SU-DHL-6 (cell line): ENCODE data around the gene SUPT7L.
"Not testable (repeated sequence)": the region's sequence is repeated elsewhere in the genome, so short reads cannot be mapped to it uniquely, and the experiment has no call there.

Source experiments
- H2AFZ ChIP-seq: fragments of 200-600 bp; sonication (generic); 2 replicates; pipeline ENCODE4 v1.6.1; 2014; ENCODE audit warnings: low read depth, mild to moderate bottlenecking, moderate library complexity, mixed read lengths, antibody characterized with exemption, low read length; ENCODE audit not compliant: severe bottlenecking
- H3F3A ChIP-seq: fragments of 200-600 bp; shearing (Covaris generic); 2 replicates; pipeline ENCODE4 v1.6.0; 2016; ENCODE audit warnings: antibody characterized with exemption, mild to moderate bottlenecking; ENCODE audit not compliant: insufficient read depth
- H3K27ac ChIP-seq: fragments of 200-600 bp; sonication (generic); 2 replicates; pipeline ENCODE4 v1.5.1; 2016; ENCODE audit warnings: low read depth, mild to moderate bottlenecking, low read length, moderate library complexity, mixed read lengths
- H3K27me3 ChIP-seq: fragments of 200-600 bp; sonication (generic), shearing (Covaris generic); 2 replicates; pipeline ENCODE4 v1.6.0; 2014; ENCODE audit warnings: mild to moderate bottlenecking, low read length
- H3K36me3 ChIP-seq: fragments of 200-600 bp; sonication (generic); 2 replicates; pipeline ENCODE4 v1.6.1; 2014; ENCODE audit warnings: mild to moderate bottlenecking, low read length, mixed read lengths
- H3K4me2 ChIP-seq: fragments of 300-600, 200-600 bp; shearing (Covaris generic), sonication (generic); 2 replicates; pipeline ENCODE4 v1.6.0; 2014; ENCODE audit warnings: low read length, low read depth, mild to moderate bottlenecking; ENCODE audit not compliant: poor library complexity, severe bottlenecking
- H3K4me3 ChIP-seq: fragments of 200-600 bp; sonication (generic); 2 replicates; pipeline ENCODE4 v1.5.1; 2014; ENCODE audit warnings: antibody characterized with exemption, low read length, mild to moderate bottlenecking, mixed read lengths; ENCODE audit not compliant: insufficient read depth, poor library complexity, severe bottlenecking
- H3K79me2 ChIP-seq: fragments of 200-600 bp; sonication (generic); 2 replicates; pipeline ENCODE4 v1.6.1; 2014; ENCODE audit warnings: mild to moderate bottlenecking, low read length, moderate library complexity; ENCODE audit not compliant: insufficient read depth
- H3K9ac ChIP-seq: fragments of 200-600 bp; sonication (generic); 2 replicates; pipeline ENCODE4 v1.7.0; 2014; ENCODE audit warnings: mild to moderate bottlenecking, low read length
- H3K9me2 ChIP-seq: fragments of 200-600 bp; sonication (generic); replicated peaks from 2 replicates; pipeline ENCODE4 v1.6.1; 2014; ENCODE audit warnings: low read length; ENCODE audit not compliant: insufficient read depth
- H3K9me3 ChIP-seq: fragments of 200-600 bp; sonication (generic); 2 replicates; pipeline ENCODE4 v1.6.1; 2014; ENCODE audit warnings: low read length, mixed read lengths; ENCODE audit not compliant: insufficient read depth
- H4K20me1 ChIP-seq: fragments of 200-600 bp; sonication (generic); 2 replicates; pipeline ENCODE4 v1.6.1; 2014; ENCODE audit warnings: low read depth, mild to moderate bottlenecking, antibody characterized with exemption, low read length, moderate library complexity, mixed read lengths
- EZH2phosphoT487 ChIP-seq: fragments of 200-600 bp; sonication (generic), shearing (Covaris generic); conservative IDR thresholded peaks from 2 replicates; pipeline ENCODE4 v1.6.1; 2018; ENCODE audit warnings: mild to moderate bottlenecking, antibody characterized with exemption, low read length, moderate library complexity, mixed read lengths
- TF ChIP-seq, protein P1 (sequence below): fragments of 200-600 bp; sonication (generic); IDR thresholded peaks from one replicate; pipeline ENCODE4 v1.5.1; 2017; ENCODE audit warnings: antibody characterized with exemption, mild to moderate bottlenecking, low read length, moderate library complexity; ENCODE audit not compliant: insufficient read depth, poor library complexity, severe bottlenecking

SUPT7L gene

GRCh38 chr2:27627963-27628766, 35.2 kb downstream of the SUPT7L start:
- H3K79me2 ChIP-seq: peaks cover 8% of the 10 kb centered on the region
- no peak overlapping the region for H3K27ac ChIP-seq
- no peaks in the 10 kb centered on the region for H3K27me3 ChIP-seq
- H4K20me1 ChIP-seq: no peaks in the 10 kb centered on the region
- peak overlapping the region; percentile 92 for H3K4me2 ChIP-seq
- H3K9ac ChIP-seq: peak overlapping the region; percentile 84
- H3K9me2 ChIP-seq: no peaks in the 10 kb centered on the region
- no peaks in the 10 kb centered on the region for H3K9me3 ChIP-seq
- H2AFZ ChIP-seq: peak overlapping the region; percentile 97
- peaks cover 6% of the 10 kb centered on the region for H3K36me3 ChIP-seq
- peaks cover 5% of the 10 kb centered on the region; the same call in 1 of the 2 replicates for H3F3A ChIP-seq
- TF ChIP-seq EZH2phosphoT487: no peak
- TF ChIP-seq, protein P1, sequence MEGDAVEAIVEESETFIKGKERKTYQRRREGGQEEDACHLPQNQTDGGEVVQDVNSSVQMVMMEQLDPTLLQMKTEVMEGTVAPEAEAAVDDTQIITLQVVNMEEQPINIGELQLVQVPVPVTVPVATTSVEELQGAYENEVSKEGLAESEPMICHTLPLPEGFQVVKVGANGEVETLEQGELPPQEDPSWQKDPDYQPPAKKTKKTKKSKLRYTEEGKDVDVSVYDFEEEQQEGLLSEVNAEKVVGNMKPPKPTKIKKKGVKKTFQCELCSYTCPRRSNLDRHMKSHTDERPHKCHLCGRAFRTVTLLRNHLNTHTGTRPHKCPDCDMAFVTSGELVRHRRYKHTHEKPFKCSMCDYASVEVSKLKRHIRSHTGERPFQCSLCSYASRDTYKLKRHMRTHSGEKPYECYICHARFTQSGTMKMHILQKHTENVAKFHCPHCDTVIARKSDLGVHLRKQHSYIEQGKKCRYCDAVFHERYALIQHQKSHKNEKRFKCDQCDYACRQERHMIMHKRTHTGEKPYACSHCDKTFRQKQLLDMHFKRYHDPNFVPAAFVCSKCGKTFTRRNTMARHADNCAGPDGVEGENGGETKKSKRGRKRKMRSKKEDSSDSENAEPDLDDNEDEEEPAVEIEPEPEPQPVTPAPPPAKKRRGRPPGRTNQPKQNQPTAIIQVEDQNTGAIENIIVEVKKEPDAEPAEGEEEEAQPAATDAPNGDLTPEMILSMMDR: no peak
- peak overlapping the region; percentile 95 for H3K4me3 ChIP-seq

- H3K9ac ChIP-seq, H3F3A ChIP-seq, H2AFZ ChIP-seq, H3K36me3 ChIP-seq, H3K4me3 ChIP-seq, H3K79me2 ChIP-seq, H3K27ac ChIP-seq, H3K4me2 ChIP-seq, H4K20me1 ChIP-seq, H3K9me3 ChIP-seq, H3K9me2 ChIP-seq, H3K27me3 ChIP-seq: not testable (repeated sequence)
Measured at GRCh38 chr2:27626921-27627320, 36.5 kb downstream of the SUPT7L start.

- not testable (repeated sequence) for H3K4me2 ChIP-seq, H3K9me3 ChIP-seq, H3K27ac ChIP-seq
Measured at GRCh38 chr2:27626323-27626722, 37.1 kb downstream of the SUPT7L start.

GRCh38 chr2:27624943-27625342, 38.5 kb downstream of the SUPT7L start:
- TF ChIP-seq EZH2phosphoT487: no peak
- TF ChIP-seq, protein P1: no peak
- H3K9me2 ChIP-seq: no peaks in the 10 kb centered on the region
- H3K4me3 ChIP-seq: no peak overlapping the region
- H2AFZ ChIP-seq: no peak overlapping the region
- H3K9me3 ChIP-seq: no peaks in the 10 kb centered on the region
- H3K9ac ChIP-seq: no peak overlapping the region
- H3K79me2 ChIP-seq: peaks cover 8% of the 10 kb centered on the region
- H3K27ac ChIP-seq: no peak overlapping the region
- peaks cover 7% of the 10 kb centered on the region for H3K36me3 ChIP-seq
- H3K27me3 ChIP-seq: no peaks in the 10 kb centered on the region
- H4K20me1 ChIP-seq: no peaks in the 10 kb centered on the region
- no peak overlapping the region for H3K4me2 ChIP-seq
- H3F3A ChIP-seq: peaks cover 5% of the 10 kb centered on the region; the same call in 1 of the 2 replicates

More at GRCh38 chr2:27626323-27626722, 37.1 kb downstream of the SUPT7L start:
- H4K20me1 ChIP-seq, H3K4me3 ChIP-seq, H2AFZ ChIP-seq, H3F3A ChIP-seq, H3K9me2 ChIP-seq, H3K9ac ChIP-seq, H3K79me2 ChIP-seq, H3K27me3 ChIP-seq, H3K36me3 ChIP-seq: not testable (repeated sequence)
